ENCODE measurements around the gene RAVER1. TPM values are rescaled to one million over a fixed set of nuclear protein-coding genes. Genes with fewer than 3 reads are reported as not detected.

RAVER1 gene
- total and polyA plus RNA-seq, 9 of the 15 experiments (the other 6 are each of a cell fraction or from before 2014, with no cell fraction given) = 0.06 to 113 (median 7.0) TPM

Small RNA genes within 50 kb of the gene (small RNA-seq; reads per million reads assigned to genes)
- not detected for gene AC011511.1
- not detected for gene AC011511.4

Other genes starting within 250 kb of the RAVER1 start
Only the 7 nearest of the 22 such genes appear.
- gene ICAM1, start 62.4 kb downstream of the RAVER1 start, total RNA-seq (2014; rRNA removed) = 17.4 and 26.0 TPM in 2 replicates
- 11.9 and 12.1 TPM in 2 replicates for gene ICAM1, start 62.4 kb downstream of the RAVER1 start, total RNA-seq (2014; rRNA removed; fragmentation: Illumina TruSeq; extraction: Trizol)
- 23.6 and 24.1 TPM in 2 replicates for gene ICAM1, start 62.4 kb downstream of the RAVER1 start, total RNA-seq (2015; rRNA removed; fragmentation: Illumina TruSeq; extraction: Trizol)
- gene ICAM1, start 62.4 kb downstream of the RAVER1 start, total RNA-seq (2021) = 22.3 and 22.6 TPM in 2 replicates
- 13.1 and 21.4 TPM in 2 replicates for gene ICAM1, start 62.4 kb downstream of the RAVER1 start, polyA plus RNA-seq (2011; rRNA removed)
- gene ICAM1, start 62.4 kb downstream of the RAVER1 start, polyA plus RNA-seq (2014; fragmentation: Illumina TruSeq; extraction: Trizol) = 24.4 and 29.9 TPM in 2 replicates
- 1 to 10 TPM; 2.3 to 2.4 TPM for gene ICAM1, start 62.4 kb downstream of the RAVER1 start, polyA plus RNA-seq (2014; fragmentation: Nextera tagmentation; extraction: Ambion mirVana)
- 13.4 TPM in 2 replicates for gene ICAM1, start 62.4 kb downstream of the RAVER1 start, polyA plus RNA-seq (2014; rRNA removed)
- 86.1 and 93.8 TPM in 2 replicates for gene ICAM4, start 46.6 kb downstream of the RAVER1 start, total RNA-seq (2014; rRNA removed)
- 18.9 and 20.3 TPM in 2 replicates for gene ICAM4, start 46.6 kb downstream of the RAVER1 start, total RNA-seq (2014; rRNA removed; fragmentation: Illumina TruSeq; extraction: Trizol)
- 42.0 and 43.4 TPM in 2 replicates for gene ICAM4, start 46.6 kb downstream of the RAVER1 start, total RNA-seq (2015; rRNA removed; fragmentation: Illumina TruSeq; extraction: Trizol)
- gene ICAM4, start 46.6 kb downstream of the RAVER1 start, total RNA-seq (2021) = 62.6 and 65.5 TPM in 2 replicates
- gene ICAM4, start 46.6 kb downstream of the RAVER1 start, polyA plus RNA-seq (2011; rRNA removed) = 29.5 and 34.4 TPM in 2 replicates
- gene ICAM4, start 46.6 kb downstream of the RAVER1 start, polyA plus RNA-seq (2014; fragmentation: Illumina TruSeq; extraction: Trizol) = 21.0 and 45.3 TPM in 2 replicates
- 10 to 100 TPM; 14.1 to 29.6 TPM for gene ICAM4, start 46.6 kb downstream of the RAVER1 start, polyA plus RNA-seq (2014; fragmentation: Nextera tagmentation; extraction: Ambion mirVana)
- gene ICAM4, start 46.6 kb downstream of the RAVER1 start, polyA plus RNA-seq (2014; rRNA removed) = 83.8 and 96.6 TPM in 2 replicates
- 39.7 TPM in 2 replicates for gene ICAM5, start 43.6 kb downstream of the RAVER1 start, total RNA-seq (2014; rRNA removed)
- 1.7 and 3.7 TPM in 2 replicates for gene ICAM5, start 43.6 kb downstream of the RAVER1 start, total RNA-seq (2014; rRNA removed; fragmentation: Illumina TruSeq; extraction: Trizol)
- 13.7 and 16.6 TPM in 2 replicates for gene ICAM5, start 43.6 kb downstream of the RAVER1 start, total RNA-seq (2015; rRNA removed; fragmentation: Illumina TruSeq; extraction: Trizol)
- gene ICAM5, start 43.6 kb downstream of the RAVER1 start, total RNA-seq (2021) = 69.7 and 89.5 TPM in 2 replicates
- gene ICAM5, start 43.6 kb downstream of the RAVER1 start, polyA plus RNA-seq (2011; rRNA removed) = 29.9 and 58.7 TPM in 2 replicates
- 12.1 and 29.4 TPM in 2 replicates for gene ICAM5, start 43.6 kb downstream of the RAVER1 start, polyA plus RNA-seq (2014; fragmentation: Illumina TruSeq; extraction: Trizol)
- gene ICAM5, start 43.6 kb downstream of the RAVER1 start, polyA plus RNA-seq (2014; fragmentation: Nextera tagmentation; extraction: Ambion mirVana) = under 1 TPM; 0.10 to 0.11 TPM
- 97.4 and 114 TPM in 2 replicates for gene ICAM5, start 43.6 kb downstream of the RAVER1 start, polyA plus RNA-seq (2014; rRNA removed)
- 2.7 and 3.0 TPM in 2 replicates for gene ZGLP1, start 23.7 kb downstream of the RAVER1 start, total RNA-seq (2014; rRNA removed)
- 0.64 and 0.69 TPM in 2 replicates for gene ZGLP1, start 23.7 kb downstream of the RAVER1 start, total RNA-seq (2014; rRNA removed; fragmentation: Illumina TruSeq; extraction: Trizol)
- 2.7 and 2.9 TPM in 2 replicates for gene ZGLP1, start 23.7 kb downstream of the RAVER1 start, total RNA-seq (2015; rRNA removed; fragmentation: Illumina TruSeq; extraction: Trizol)
- gene ZGLP1, start 23.7 kb downstream of the RAVER1 start, total RNA-seq (2021) = 3.3 and 5.8 TPM in 2 replicates
- gene ZGLP1, start 23.7 kb downstream of the RAVER1 start, polyA plus RNA-seq (2011; rRNA removed) = 2.2 and 3.2 TPM in 2 replicates
- gene ZGLP1, start 23.7 kb downstream of the RAVER1 start, polyA plus RNA-seq (2014; fragmentation: Illumina TruSeq; extraction: Trizol) = 1.5 and 1.9 TPM in 2 replicates
- gene ZGLP1, start 23.7 kb downstream of the RAVER1 start, polyA plus RNA-seq (2014; fragmentation: Nextera tagmentation; extraction: Ambion mirVana) = under 1 TPM; 0.24 to 0.56 TPM
- 4.5 and 5.1 TPM in 2 replicates for gene ZGLP1, start 23.7 kb downstream of the RAVER1 start, polyA plus RNA-seq (2014; rRNA removed)
- 47.0 and 59.4 TPM in 2 replicates for gene FDX2, start 17.5 kb downstream of the RAVER1 start, total RNA-seq (2014; rRNA removed)
- 9.7 and 15.9 TPM in 2 replicates for gene FDX2, start 17.5 kb downstream of the RAVER1 start, total RNA-seq (2014; rRNA removed; fragmentation: Illumina TruSeq; extraction: Trizol)
- 28.9 and 29.7 TPM in 2 replicates for gene FDX2, start 17.5 kb downstream of the RAVER1 start, total RNA-seq (2015; rRNA removed; fragmentation: Illumina TruSeq; extraction: Trizol)
- gene FDX2, start 17.5 kb downstream of the RAVER1 start, total RNA-seq (2021) = 34.8 and 36.8 TPM in 2 replicates
- gene FDX2, start 17.5 kb downstream of the RAVER1 start, polyA plus RNA-seq (2011; rRNA removed) = 22.3 and 33.3 TPM in 2 replicates
- gene FDX2, start 17.5 kb downstream of the RAVER1 start, polyA plus RNA-seq (2014; fragmentation: Illumina TruSeq; extraction: Trizol) = 47.2 and 55.3 TPM in 2 replicates
- gene FDX2, start 17.5 kb downstream of the RAVER1 start, polyA plus RNA-seq (2014; fragmentation: Nextera tagmentation; extraction: Ambion mirVana) = 1 to 10 TPM; 2.5 to 5.8 TPM
- gene FDX2, start 17.5 kb downstream of the RAVER1 start, polyA plus RNA-seq (2014; rRNA removed) = 49.2 and 49.8 TPM in 2 replicates
- gene ICAM3, start 6.1 kb upstream of the RAVER1 start, total RNA-seq (2014; rRNA removed) = 28.6 and 33.1 TPM in 2 replicates
- gene ICAM3, start 6.1 kb upstream of the RAVER1 start, total RNA-seq (2014; rRNA removed; fragmentation: Illumina TruSeq; extraction: Trizol) = 12.0 and 21.3 TPM in 2 replicates
- 27.8 TPM in 2 replicates for gene ICAM3, start 6.1 kb upstream of the RAVER1 start, total RNA-seq (2015; rRNA removed; fragmentation: Illumina TruSeq; extraction: Trizol)
- gene ICAM3, start 6.1 kb upstream of the RAVER1 start, total RNA-seq (2021) = 39.5 and 42.2 TPM in 2 replicates
- gene ICAM3, start 6.1 kb upstream of the RAVER1 start, polyA plus RNA-seq (2011; rRNA removed) = 24.2 and 25.2 TPM in 2 replicates
- 21.4 and 22.2 TPM in 2 replicates for gene ICAM3, start 6.1 kb upstream of the RAVER1 start, polyA plus RNA-seq (2014; fragmentation: Illumina TruSeq; extraction: Trizol)
- 10 to 100 TPM in 1 of 2 experiments, 1 to 10 TPM in 1; 6.5 to 10.8 TPM for gene ICAM3, start 6.1 kb upstream of the RAVER1 start, polyA plus RNA-seq (2014; fragmentation: Nextera tagmentation; extraction: Ambion mirVana)
- 29.7 and 31.1 TPM in 2 replicates for gene ICAM3, start 6.1 kb upstream of the RAVER1 start, polyA plus RNA-seq (2014; rRNA removed)
- gene TYK2, start 47.0 kb upstream of the RAVER1 start, total RNA-seq (2014; rRNA removed) = 132 and 147 TPM in 2 replicates
- 56.6 and 57.5 TPM in 2 replicates for gene TYK2, start 47.0 kb upstream of the RAVER1 start, total RNA-seq (2014; rRNA removed; fragmentation: Illumina TruSeq; extraction: Trizol)
- 85.0 and 85.9 TPM in 2 replicates for gene TYK2, start 47.0 kb upstream of the RAVER1 start, total RNA-seq (2015; rRNA removed; fragmentation: Illumina TruSeq; extraction: Trizol)
- 123 and 144 TPM in 2 replicates for gene TYK2, start 47.0 kb upstream of the RAVER1 start, total RNA-seq (2021)
- gene TYK2, start 47.0 kb upstream of the RAVER1 start, polyA plus RNA-seq (2011; rRNA removed) = 51.9 and 75.4 TPM in 2 replicates
- gene TYK2, start 47.0 kb upstream of the RAVER1 start, polyA plus RNA-seq (2014; fragmentation: Illumina TruSeq; extraction: Trizol) = 125 and 126 TPM in 2 replicates
- 10 to 100 TPM; 15.0 to 19.9 TPM for gene TYK2, start 47.0 kb upstream of the RAVER1 start, polyA plus RNA-seq (2014; fragmentation: Nextera tagmentation; extraction: Ambion mirVana)
- 174 and 182 TPM in 2 replicates for gene TYK2, start 47.0 kb upstream of the RAVER1 start, polyA plus RNA-seq (2014; rRNA removed)

Data from K562 (cell line).